Liver (tissue), 3 donors: ENCODE measurements around the gene BRD9.

ENCODE experiments used
- ATF3 ChIP-seq: IDR thresholded peaks from 2 replicates; pipeline ENCODE4 v1.6.1; 2016; ENCODE audit warnings: antibody characterized with exemption
- CTCF ChIP-seq: fragments of 150-350 bp; IDR thresholded peaks from 2 replicates; pipeline ENCODE4 v1.5.1; 2017; ENCODE audit warnings: improper control_type of control experiment, low read depth, low read length; ENCODE audit not compliant: missing input control
- FOXA1 ChIP-seq: IDR thresholded peaks from 2 replicates; pipeline ENCODE4 v1.6.1; 2016; ENCODE audit warnings: antibody characterized with exemption
- NR2F2 ChIP-seq: IDR thresholded peaks from 2 replicates; pipeline ENCODE4 v1.6.1; 2016; ENCODE audit warnings: antibody characterized with exemption
- RAD21 ChIP-seq, 2 donors: IDR thresholded peaks; 2 replicates each; pipeline ENCODE4 v1.6.1; 2016; ENCODE audit warnings: antibody characterized with exemption in 2 of 2, mild to moderate bottlenecking in 2 of 2
- REST ChIP-seq: IDR thresholded peaks from 2 replicates; pipeline ENCODE4 v1.6.1; 2016; ENCODE audit warnings: antibody characterized with exemption, mild to moderate bottlenecking
- RXRA ChIP-seq, 2 donors: IDR thresholded peaks; 2 replicates each; pipeline ENCODE4 v1.6.1; 2017 to 2018; ENCODE audit warnings: antibody characterized with exemption in 2 of 2, mild to moderate bottlenecking in 1 of 2
- YY1 ChIP-seq: IDR thresholded peaks from 2 replicates; pipeline ENCODE4 v1.6.1; 2016; ENCODE audit warnings: antibody characterized with exemption, mild to moderate bottlenecking
- donor health status: healthy.
- donor health status: healthy.

GRCh38 chr5:870956-871355 is 21.6 kb downstream of the BRD9 start:
- TF ChIP-seq CTCF (no peak), FOXA1 (no peak), NR2F2 (no peak), REST (no peak), YY1 (no peak), RXRA (IDR thresholded peaks at IDR 0.05) (no peak), ATF3 (no peak), RAD21 (IDR thresholded peaks at IDR 0.05) (no peak)
